HL-60 (cell line): ENCODE results near the gene PLA2G2E.

Experiments used
- CTCF ChIP-seq: IDR thresholded peaks from one replicate; pipeline ENCODE4 v1.5.1; 2011; ENCODE audit warnings: low read length, control low read depth, inconsistent platforms; ENCODE audit not compliant: insufficient read depth
- POLR2AphosphoS5 ChIP-seq: IDR thresholded peaks from 2 replicates; pipeline ENCODE4 v1.6.1; 2012; ENCODE audit warnings: low read depth
- REST ChIP-seq: IDR thresholded peaks from 2 replicates; pipeline ENCODE4 v1.6.1; 2012; ENCODE audit warnings: low read depth; ENCODE audit not compliant: insufficient replicate concordance
- SPI1 ChIP-seq: IDR thresholded peaks from 2 replicates; pipeline ENCODE4 v1.6.1; 2012; ENCODE audit warnings: low read depth, mild to moderate bottlenecking, borderline replicate concordance

- no peak for TF ChIP-seq CTCF
- TF ChIP-seq REST: no peak
- no peak for TF ChIP-seq POLR2AphosphoS5
- no peak for TF ChIP-seq SPI1
Measured at GRCh38 chr1:19938472-19938871, 15.1 kb upstream of the PLA2G2E start.
